Endothelial cell of umbilical vein (primary cell): Measurements from ENCODE around the gene CARD10. TPM values are rescaled to one million over a fixed set of nuclear protein-coding genes. Genes with fewer than 3 reads are reported as not detected.

Experiments
- BruUV-seq: library from RNA; stranded (reverse); fragments of 400-500 nt; replicated peaks from 2 replicates; lab custom pipeline; 2021; lab: Mats Ljungman, UMichigan
- CTCF ChIA-PET: fragments of 300-600, 350-600 bp; sonication (Branson Sonifier 250); formaldehyde crosslinking; loops from one replicate; lab custom pipeline; 2021; ENCODE audit warnings: antibody characterized with exemption, inconsistent platforms; lab: Charles Lee
- POLR2A ChIA-PET: fragments of 300-600, 350-600 bp; sonication (Branson Sonifier 250); formaldehyde crosslinking; loops from one replicate; lab custom pipeline; 2021; ENCODE audit warnings: antibody characterized with exemption, inconsistent platforms; lab: Charles Lee
- DNase-seq: peaks from one replicate; pipeline ENCODE4 v3.0.0-alpha.2; 2011; ENCODE audit warnings: low read depth, low spot score
- FAIRE-seq: peaks from 2 replicates; lab custom pipeline; 2011; peaks lifted over from hg19 to GRCh38; lab: Jason Lieb, UNC
- H2AFZ ChIP-seq: 2 replicates; pipeline ENCODE4 v1.6.0; 2012; ENCODE audit warnings: low read depth, low read length, control low read depth, inconsistent platforms
- H3K27ac ChIP-seq: 2 replicates; pipeline ENCODE4 v1.5.1; 2011; ENCODE audit warnings: low read depth, mild to moderate bottlenecking, control low read depth, low read length, moderate library complexity; ENCODE audit not compliant: insufficient read depth
- H3K27me3 ChIP-seq, 2 experiments: 2 replicates each; pipeline versions ENCODE4 v1.6.0 to v1.6.1; 2011; ENCODE audit warnings: low read length in 2 of 2, mixed read lengths in 1 of 2; ENCODE audit not compliant: control insufficient read depth in 2 of 2, insufficient read depth in 2 of 2
- H3K36me3 ChIP-seq, 2 experiments: 2 replicates in 1 of 2; 3 replicates in 1 of 2; pipeline ENCODE4 v1.5.1; 2011; ENCODE audit warnings: low read length in 2 of 2, mild to moderate bottlenecking in 1 of 2, moderate library complexity in 1 of 2; ENCODE audit not compliant: control insufficient read depth in 2 of 2, insufficient read depth in 2 of 2; ENCODE audit errors: extremely low read depth in 1 of 2
- H3K4me1 ChIP-seq: 3 replicates; pipeline ENCODE4 v1.5.1; 2011; ENCODE audit warnings: mild to moderate bottlenecking, low read length; ENCODE audit not compliant: control insufficient read depth, insufficient read depth; ENCODE audit errors: extremely low read depth
- H3K4me2 ChIP-seq: 2 replicates; pipeline ENCODE4 v1.6.1; 2011; ENCODE audit warnings: low read length, control low read depth, mixed read lengths; ENCODE audit not compliant: insufficient read depth
- H3K4me3 ChIP-seq, 3 experiments: fragments of 200-600 bp in 1 of 3; sonication (generic), shearing (Covaris generic) in 1 of 3; replicated peaks in 1 of 3; 2 replicates each; pipeline ENCODE4 v1.5.1; 2011 to 2016; ENCODE audit warnings: control low read depth in 3 of 3, low read length in 3 of 3, mild to moderate bottlenecking in 2 of 3, inconsistent platforms in 1 of 3, low read depth in 1 of 3, moderate library complexity in 1 of 3; ENCODE audit not compliant: insufficient read depth in 1 of 3
- H3K79me2 ChIP-seq: 2 replicates; pipeline ENCODE4 v1.6.0; 2012; ENCODE audit warnings: low read length, inconsistent platforms; ENCODE audit not compliant: control insufficient read depth, insufficient read depth
- H3K9ac ChIP-seq: replicated peaks from 2 replicates; pipeline ENCODE3; 2011; ENCODE audit warnings: low read length, control low read depth; ENCODE audit not compliant: insufficient read depth; ENCODE audit errors: extremely low read depth
- H3K9me1 ChIP-seq: replicated peaks from 3 replicates; pipeline ENCODE4 v1.6.0; 2011; ENCODE audit warnings: mild to moderate bottlenecking, low read length; ENCODE audit not compliant: control insufficient read depth, insufficient read depth; ENCODE audit errors: extremely low read depth
- H3K9me3 ChIP-seq: replicated peaks from 2 replicates; pipeline ENCODE4 v1.5.1; 2012; ENCODE audit warnings: low read length, inconsistent platforms; ENCODE audit not compliant: control insufficient read depth, insufficient read depth
- H4K20me1 ChIP-seq: replicated peaks from 2 replicates; pipeline ENCODE3; 2011; ENCODE audit warnings: mild to moderate bottlenecking, low read length; ENCODE audit not compliant: control insufficient read depth, insufficient read depth; ENCODE audit errors: extremely low read depth
- FOS ChIP-seq: IDR thresholded peaks from 2 replicates; pipeline ENCODE4 v1.6.1; 2011; ENCODE audit warnings: mild to moderate bottlenecking, low read length, moderate library complexity, borderline replicate concordance; ENCODE audit not compliant: insufficient read depth
- GATA2 ChIP-seq: IDR thresholded peaks from 2 replicates; pipeline ENCODE4 v1.7.0; 2011; ENCODE audit warnings: low read depth, mild to moderate bottlenecking, moderate library complexity, mixed read lengths, low read length; ENCODE audit not compliant: insufficient read length, insufficient read depth
- POLR2A ChIP-seq: IDR thresholded peaks from 2 replicates; pipeline ENCODE4 v1.6.1; 2012; ENCODE audit warnings: low read depth, mild to moderate bottlenecking, control low read depth, low read length
- dilution Hi-C: fragments of 300-500 bp; cut with MboI; formaldehyde crosslinking; loops from one replicate; pipeline ENCODE4 v1.15.0; 2019; ENCODE audit warnings: low sequenced_read_pairs; ENCODE audit not compliant: extremely low pct_ligation_motif_present
- intact Hi-C: fragments of 100-400 bp; cut with micrococcal nuclease; formaldehyde crosslinking; loops from one replicate; pipeline ENCODE4 v1.10.0; 2022
- polyA plus RNA-seq, 4 experiments: library from polyadenylated mRNA; depleted of rRNA in 3 of 4; stranded (reverse) in 3 of 4; unstranded in 1 of 4; fragments of >200 nt; gene quantifications; 2 replicates each; pipeline versions ENCODE4 v1.2.1 to v1.2.3, GENCODE V29; 2011 to 2012; ENCODE audit warnings: missing spikeins in 1 of 4
- total RNA-seq: library from RNA; stranded (reverse); gene quantifications from 2 replicates; pipeline ENCODE4 v1.2.3, GENCODE V29; 2021
- TF ChIP-seq, protein P1 (sequence below), 2 donors: IDR thresholded peaks; 1 replicate in 1 of 2; 2 replicates in 1 of 2; pipeline ENCODE4 v1.5.1; 2011; ENCODE audit warnings: low read length in 2 of 2, mild to moderate bottlenecking in 2 of 2, moderate library complexity in 2 of 2, control low read depth in 1 of 2, inconsistent platforms in 1 of 2, low read depth in 1 of 2; ENCODE audit not compliant: insufficient read depth in 1 of 2; ENCODE audit errors: extremely low read depth in 1 of 2

The CARD10 gene
- total and polyA plus RNA-seq, 2 donors (not counting 3 experiments of a cell fraction or from before 2014, with no cell fraction given) = 36.1 to 39.5 TPM

DNA sequence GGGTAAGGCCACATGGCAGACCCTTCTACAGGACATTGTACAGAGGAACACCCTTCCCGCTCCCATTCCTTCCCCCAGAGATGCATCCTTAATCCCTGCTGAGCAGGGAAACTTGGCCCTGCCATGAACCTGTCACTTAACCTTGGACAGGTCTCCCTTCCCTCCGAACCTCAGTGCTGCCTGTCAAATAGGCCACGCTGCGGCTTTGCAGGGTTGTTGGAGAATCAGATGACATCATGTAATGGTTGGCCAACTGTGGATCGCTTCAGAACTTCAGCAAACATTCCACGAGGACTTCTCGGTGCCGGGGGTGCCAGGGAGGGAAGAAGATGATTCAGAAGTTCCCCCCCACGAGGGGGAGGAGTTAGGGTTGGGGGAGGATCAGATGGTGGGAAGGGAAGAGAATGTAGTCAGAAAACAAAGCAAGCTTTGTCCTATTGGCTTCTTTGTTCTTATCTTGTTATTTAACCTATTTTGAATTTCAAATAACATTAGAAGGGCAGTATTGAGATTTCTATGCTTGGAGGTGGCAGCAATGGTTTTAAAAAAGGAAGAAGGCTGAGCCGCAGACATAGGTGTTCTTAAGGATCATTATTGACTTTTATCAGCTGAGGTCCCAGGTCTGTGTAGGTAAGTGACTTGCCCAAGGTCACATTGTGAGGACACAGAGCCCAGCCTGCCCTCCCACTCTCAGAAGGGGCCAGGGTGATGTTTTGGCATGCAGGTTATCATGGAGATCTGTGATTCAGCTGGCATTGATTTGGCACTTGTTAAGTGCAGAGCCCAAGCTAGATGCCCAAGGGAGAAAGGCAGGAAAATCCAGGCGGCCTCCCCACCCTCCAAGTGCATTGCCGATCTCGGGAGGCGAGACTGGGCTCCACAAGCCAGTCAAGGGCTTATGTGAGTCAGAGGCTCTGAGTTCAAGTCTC lies 44.2 kb upstream of the CARD10 start:
- peak; percentile 93 for DNase-seq
- no TSS peak for BruUV-seq
- H3K27me3 ChIP-seq = no peaks in the 10 kb centered on the region
- dilution Hi-C loops = no loop called here
- peaks cover 19 to 27% of the 10 kb centered on the region in 2 experiments for H3K36me3 ChIP-seq
- peaks cover 70% of the 10 kb centered on the region for H3K79me2 ChIP-seq
- no peaks in the 10 kb centered on the region for H3K9me1 ChIP-seq
- no peaks in the 10 kb centered on the region for H3K9me3 ChIP-seq
- peak overlapping the region; percentile 52 for H3K9ac ChIP-seq
- no peak overlapping the region for H2AFZ ChIP-seq
- peak overlapping the region; percentile 99 for H3K27ac ChIP-seq
- intact Hi-C loops = loop anchor here (5.0 kb wide), 2 partner anchors 114 to 189 kb away; partner anchors contain the start of gene LGALS1
- FAIRE-seq = peak; percentile 96
- TF ChIP-seq, protein P1, sequence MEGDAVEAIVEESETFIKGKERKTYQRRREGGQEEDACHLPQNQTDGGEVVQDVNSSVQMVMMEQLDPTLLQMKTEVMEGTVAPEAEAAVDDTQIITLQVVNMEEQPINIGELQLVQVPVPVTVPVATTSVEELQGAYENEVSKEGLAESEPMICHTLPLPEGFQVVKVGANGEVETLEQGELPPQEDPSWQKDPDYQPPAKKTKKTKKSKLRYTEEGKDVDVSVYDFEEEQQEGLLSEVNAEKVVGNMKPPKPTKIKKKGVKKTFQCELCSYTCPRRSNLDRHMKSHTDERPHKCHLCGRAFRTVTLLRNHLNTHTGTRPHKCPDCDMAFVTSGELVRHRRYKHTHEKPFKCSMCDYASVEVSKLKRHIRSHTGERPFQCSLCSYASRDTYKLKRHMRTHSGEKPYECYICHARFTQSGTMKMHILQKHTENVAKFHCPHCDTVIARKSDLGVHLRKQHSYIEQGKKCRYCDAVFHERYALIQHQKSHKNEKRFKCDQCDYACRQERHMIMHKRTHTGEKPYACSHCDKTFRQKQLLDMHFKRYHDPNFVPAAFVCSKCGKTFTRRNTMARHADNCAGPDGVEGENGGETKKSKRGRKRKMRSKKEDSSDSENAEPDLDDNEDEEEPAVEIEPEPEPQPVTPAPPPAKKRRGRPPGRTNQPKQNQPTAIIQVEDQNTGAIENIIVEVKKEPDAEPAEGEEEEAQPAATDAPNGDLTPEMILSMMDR (IDR thresholded peaks at IDR 0.05; ENCODE audit: extremely low read depth in 1 of 2, insufficient read depth in 1 of 2, low read depth in 1 of 2, low read length in 2 of 2) = no peak
- TF ChIP-seq POLR2A = peak; percentile 28
- peak; percentile 34 for TF ChIP-seq GATA2
- peak; percentile 69 for TF ChIP-seq FOS
- H3K4me3 ChIP-seq = peak overlapping the region in 1 of 3 experiments; percentile 39
- H4K20me1 ChIP-seq = peaks cover 3% of the 10 kb centered on the region
- peaks cover 54% of the 10 kb centered on the region for H3K4me1 ChIP-seq
- ChIA-PET CTCF (interaction anchor here (1.0 to 21.8 kb wide), 9 partner anchors 9 to 118 kb away, joined by 3 to 977 read pairs (median 6); partner anchors contain the start of gene GGA1), POLR2A (interaction anchor here (2.3 kb wide), 1 partner anchor 18 kb away, joined by 11 read pairs; no protein-coding TSS in a partner anchor)
- H3K4me2 ChIP-seq = peak overlapping the region; percentile 68
